ENCODE data around the gene BBIP1.
"Not testable (repeated sequence)": the region's sequence is repeated elsewhere in the genome, so short reads cannot be mapped to it uniquely, and the experiment has no call there.

- TF ChIP-seq, protein P1, sequence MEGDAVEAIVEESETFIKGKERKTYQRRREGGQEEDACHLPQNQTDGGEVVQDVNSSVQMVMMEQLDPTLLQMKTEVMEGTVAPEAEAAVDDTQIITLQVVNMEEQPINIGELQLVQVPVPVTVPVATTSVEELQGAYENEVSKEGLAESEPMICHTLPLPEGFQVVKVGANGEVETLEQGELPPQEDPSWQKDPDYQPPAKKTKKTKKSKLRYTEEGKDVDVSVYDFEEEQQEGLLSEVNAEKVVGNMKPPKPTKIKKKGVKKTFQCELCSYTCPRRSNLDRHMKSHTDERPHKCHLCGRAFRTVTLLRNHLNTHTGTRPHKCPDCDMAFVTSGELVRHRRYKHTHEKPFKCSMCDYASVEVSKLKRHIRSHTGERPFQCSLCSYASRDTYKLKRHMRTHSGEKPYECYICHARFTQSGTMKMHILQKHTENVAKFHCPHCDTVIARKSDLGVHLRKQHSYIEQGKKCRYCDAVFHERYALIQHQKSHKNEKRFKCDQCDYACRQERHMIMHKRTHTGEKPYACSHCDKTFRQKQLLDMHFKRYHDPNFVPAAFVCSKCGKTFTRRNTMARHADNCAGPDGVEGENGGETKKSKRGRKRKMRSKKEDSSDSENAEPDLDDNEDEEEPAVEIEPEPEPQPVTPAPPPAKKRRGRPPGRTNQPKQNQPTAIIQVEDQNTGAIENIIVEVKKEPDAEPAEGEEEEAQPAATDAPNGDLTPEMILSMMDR (conservative IDR thresholded peaks at IDR 0.05; ENCODE audit: low read depth, low read length) = not testable (repeated sequence)
- TF ChIP-seq EZH2 (IDR thresholded peaks at IDR 0.05; ENCODE audit: borderline replicate concordance, low read depth, low read length, poor library complexity, severe bottlenecking) = not testable (repeated sequence)
Observed at GRCh38 chr10:110915600-110915999, 3.4 kb downstream of the BBIP1 start.

Data from A673 (cell line).